OCI-LY1 (cell line): ENCODE data around the gene RAD17.

Experiments
- EZH2 ChIP-seq: fragments of 200-600 bp; sonication (generic), shearing (Covaris generic); IDR thresholded peaks from 2 replicates; pipeline ENCODE4 v1.8.0; 2017; ENCODE audit warnings: borderline replicate concordance, mixed run types, mild to moderate bottlenecking, antibody characterized with exemption, low read length, moderate library complexity, mixed read lengths
- TF ChIP-seq, protein P1 (sequence below): fragments of 200-600 bp; sonication (generic), shearing (Covaris generic); IDR thresholded peaks from 2 replicates; pipeline ENCODE4 v1.5.1; 2017; ENCODE audit warnings: mild to moderate bottlenecking, antibody characterized with exemption, low read length, moderate library complexity, mixed read lengths

DNA sequence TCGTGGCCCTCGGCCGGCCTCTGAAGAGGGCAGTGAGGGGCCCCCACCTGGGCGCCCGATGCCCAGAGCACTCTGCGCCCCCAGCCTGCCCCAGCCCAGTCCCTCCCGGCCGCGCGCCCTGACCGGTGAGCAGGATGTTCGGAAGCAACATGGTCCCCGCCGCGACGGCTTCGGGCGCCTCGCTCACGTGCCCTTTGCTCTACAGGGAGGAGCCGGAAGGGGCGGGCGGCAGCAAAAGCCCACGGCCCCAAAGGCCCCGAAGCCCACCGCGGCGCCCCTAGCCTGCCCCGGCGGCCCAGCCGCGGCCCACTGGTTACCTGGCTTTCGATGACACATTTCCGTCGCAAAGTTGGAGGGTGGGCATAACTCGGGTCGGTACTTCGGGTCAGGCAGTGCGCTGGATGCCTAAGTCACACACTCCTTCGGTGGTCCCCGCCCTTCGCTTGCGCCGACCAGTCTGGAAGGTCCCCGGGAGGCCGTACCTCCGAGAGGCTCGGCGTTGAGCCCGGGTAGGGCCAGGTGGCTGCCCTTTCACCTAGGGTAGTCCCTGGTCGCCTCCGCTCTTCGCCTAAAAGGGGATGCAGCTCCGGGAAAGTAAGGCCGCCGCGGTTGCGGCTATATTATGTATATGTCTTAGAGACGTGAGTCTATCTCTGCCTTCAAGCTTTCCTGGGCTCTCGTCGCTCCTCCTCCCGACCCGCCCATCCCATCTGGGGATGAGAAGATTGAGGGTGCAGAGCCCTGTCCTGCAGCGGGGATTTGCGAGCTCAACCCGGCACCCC is at the start of gene RAD17, which contains the start of the genes AK6 and TAF9:
- TF ChIP-seq, protein P1, sequence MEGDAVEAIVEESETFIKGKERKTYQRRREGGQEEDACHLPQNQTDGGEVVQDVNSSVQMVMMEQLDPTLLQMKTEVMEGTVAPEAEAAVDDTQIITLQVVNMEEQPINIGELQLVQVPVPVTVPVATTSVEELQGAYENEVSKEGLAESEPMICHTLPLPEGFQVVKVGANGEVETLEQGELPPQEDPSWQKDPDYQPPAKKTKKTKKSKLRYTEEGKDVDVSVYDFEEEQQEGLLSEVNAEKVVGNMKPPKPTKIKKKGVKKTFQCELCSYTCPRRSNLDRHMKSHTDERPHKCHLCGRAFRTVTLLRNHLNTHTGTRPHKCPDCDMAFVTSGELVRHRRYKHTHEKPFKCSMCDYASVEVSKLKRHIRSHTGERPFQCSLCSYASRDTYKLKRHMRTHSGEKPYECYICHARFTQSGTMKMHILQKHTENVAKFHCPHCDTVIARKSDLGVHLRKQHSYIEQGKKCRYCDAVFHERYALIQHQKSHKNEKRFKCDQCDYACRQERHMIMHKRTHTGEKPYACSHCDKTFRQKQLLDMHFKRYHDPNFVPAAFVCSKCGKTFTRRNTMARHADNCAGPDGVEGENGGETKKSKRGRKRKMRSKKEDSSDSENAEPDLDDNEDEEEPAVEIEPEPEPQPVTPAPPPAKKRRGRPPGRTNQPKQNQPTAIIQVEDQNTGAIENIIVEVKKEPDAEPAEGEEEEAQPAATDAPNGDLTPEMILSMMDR = no peak
- TF ChIP-seq EZH2 = no peak
